Stimulated activated CD8-positive, alpha-beta memory T cell treated with anti-CD3 and anti-CD28 coated beads, Interleukin-7, amount 100 ng/mL, for 48 hours (primary cell): ENCODE results near the gene RAD51B.
"Not testable (repeated sequence)": the region's sequence is repeated elsewhere in the genome, so short reads cannot be mapped to it uniquely, and the experiment has no call there.

ENCODE experiments used
- DNase-seq, 2 donors: peaks; one replicate each; pipeline ENCODE4 v3.0.0-alpha.2; 2020; ENCODE audit warnings: low read depth in 1 of 2; ENCODE audit errors: extremely low read depth in 1 of 2

The RAD51B gene

DNA sequence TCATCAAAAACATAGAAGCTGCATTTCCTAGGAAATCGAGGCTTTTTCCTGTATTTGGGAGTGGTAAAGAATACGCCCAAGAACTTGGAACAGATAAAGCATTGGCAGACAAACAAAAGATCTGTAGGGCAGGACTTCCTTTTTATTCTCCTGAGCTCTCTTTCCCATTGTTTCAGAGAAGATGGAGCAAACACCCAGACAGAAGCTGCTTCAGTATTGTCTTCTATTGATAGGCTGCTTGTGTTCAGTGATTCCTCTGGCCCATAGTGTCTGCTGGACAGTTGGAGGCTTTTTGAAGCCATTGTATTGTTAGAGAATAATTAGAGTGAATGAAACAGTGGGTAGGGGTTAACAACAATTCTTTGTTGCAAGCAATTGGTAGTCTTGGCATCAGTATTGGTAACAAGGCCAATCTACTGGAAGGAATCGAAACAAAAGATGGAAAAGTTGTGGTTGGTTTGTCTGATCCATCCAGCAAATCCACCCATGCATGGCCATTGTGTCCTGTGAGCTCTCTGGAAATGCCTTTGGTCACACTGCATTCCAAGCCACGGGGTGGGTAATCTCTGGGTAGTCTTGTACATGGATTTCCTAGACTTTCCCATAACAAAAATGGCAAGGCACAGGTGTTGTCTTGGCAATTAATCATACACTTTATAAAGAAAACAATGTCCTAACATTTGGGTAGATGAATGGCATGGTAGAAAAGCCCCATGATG lies 424.8 kb downstream of the RAD51B start:
- DNase-seq: no peak

DNA sequence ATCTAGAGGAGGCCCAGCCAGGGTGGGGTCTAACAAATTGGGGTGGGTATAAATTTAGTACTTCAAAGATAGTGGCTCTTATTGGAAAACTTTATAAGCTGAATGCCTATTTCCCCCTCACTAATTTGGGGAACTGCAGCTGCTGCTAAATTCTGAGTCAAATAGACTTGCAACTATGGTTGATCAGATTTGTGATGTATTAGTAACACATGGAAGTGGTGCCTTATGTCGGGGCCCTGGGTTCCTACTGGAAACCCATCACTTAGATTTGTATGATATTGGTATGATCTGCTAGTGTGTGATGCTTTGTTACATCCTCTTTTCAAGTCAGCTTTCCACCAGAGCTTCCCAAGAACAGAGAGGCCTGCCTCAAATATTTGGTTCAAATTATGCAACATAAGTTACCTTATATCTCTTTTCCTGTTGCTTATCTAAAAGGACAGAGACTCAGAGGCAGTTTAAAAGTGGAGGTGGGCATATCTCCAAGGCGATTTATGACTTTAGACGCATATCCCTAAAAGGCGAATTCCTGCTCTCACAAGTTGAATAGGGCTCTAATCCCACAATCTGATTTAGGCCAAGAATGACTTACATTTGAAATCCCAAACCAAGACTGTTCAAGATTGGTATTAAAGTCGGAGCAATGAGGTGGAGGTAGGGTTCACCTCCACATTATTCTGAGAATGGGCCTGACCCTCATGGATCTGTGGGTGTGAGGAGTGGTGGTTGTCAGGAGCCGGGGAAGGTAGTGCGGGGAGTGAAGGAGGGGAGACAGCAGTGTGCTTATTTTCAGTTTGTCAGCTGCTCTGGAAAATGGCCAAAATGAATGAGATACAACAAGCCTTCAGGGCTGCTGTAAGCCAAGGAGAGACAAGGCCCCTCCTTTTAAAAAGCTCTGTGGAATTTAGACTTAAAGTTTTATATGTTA lies 425.8 kb downstream of the RAD51B start:
- DNase-seq: no peak

DNA sequence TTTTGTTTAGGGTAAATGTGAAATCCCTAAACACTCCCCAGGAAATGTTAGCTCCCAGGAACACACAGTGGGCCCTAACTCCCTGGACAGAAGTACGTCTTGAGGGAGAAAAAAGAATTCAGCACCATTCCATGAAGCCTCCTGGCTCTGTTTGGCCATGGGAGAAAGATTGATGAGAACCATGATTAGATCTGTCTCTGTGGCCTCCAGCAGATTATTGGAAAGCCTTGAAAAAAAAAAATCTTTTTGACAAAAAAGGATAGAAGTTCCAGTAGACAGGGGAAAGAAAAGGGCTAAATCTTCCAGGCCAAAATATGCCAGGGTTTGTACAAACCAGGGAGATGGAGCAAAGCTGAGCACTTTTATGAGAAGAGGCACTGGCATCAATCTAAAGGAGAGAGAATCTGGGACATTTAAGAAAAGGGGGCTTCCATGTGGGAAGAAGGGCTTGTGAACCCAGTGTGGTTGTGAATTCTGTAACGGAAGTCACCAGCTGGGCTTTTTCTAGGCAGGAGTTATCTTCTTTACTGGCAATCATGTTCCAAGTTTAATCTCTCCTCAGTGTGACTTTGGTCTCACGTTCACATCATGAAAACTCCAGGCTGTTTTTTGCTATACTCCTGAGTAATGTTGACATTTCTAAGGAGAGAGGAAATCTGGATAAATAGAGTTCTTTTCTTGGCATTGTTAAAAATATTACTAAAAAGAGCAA lies 426.7 kb downstream of the RAD51B start:
- no peak for DNase-seq

DNA sequence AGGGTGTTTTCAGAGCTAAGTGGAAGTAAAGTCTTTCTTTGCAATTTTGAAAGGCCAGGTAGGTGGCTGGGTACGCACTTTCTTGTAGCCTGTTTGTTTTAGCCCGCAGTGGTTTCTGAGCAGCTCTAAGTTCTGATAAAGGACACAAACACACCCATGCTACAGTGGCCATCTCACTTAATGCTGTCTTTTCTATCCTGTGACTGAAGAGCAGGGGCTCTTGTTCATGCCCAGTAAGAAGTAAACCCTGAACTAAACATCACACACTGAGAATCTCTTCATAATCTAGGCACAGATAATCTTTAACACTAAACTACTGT lies 427.2 kb downstream of the RAD51B start:
- DNase-seq: no peak

DNA sequence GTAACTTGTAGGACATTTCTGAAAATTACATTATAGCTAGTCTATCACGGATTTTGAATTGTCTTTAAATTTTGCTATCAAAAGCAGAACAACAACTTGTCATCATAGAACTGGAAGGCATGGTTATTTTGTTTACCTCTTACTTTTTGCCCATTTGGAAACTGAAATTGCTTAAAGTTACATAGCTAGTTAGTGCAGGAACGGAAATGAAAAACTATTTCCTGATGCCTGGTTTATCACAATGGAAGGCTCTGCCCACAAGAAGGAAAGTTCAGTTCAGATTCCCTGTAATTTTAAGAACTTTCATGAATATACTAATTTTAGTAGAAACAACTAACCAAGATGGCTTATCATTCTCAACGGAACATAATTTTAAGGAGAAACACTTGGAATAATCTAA lies 427.7 kb downstream of the RAD51B start:
- DNase-seq: no peak

DNA sequence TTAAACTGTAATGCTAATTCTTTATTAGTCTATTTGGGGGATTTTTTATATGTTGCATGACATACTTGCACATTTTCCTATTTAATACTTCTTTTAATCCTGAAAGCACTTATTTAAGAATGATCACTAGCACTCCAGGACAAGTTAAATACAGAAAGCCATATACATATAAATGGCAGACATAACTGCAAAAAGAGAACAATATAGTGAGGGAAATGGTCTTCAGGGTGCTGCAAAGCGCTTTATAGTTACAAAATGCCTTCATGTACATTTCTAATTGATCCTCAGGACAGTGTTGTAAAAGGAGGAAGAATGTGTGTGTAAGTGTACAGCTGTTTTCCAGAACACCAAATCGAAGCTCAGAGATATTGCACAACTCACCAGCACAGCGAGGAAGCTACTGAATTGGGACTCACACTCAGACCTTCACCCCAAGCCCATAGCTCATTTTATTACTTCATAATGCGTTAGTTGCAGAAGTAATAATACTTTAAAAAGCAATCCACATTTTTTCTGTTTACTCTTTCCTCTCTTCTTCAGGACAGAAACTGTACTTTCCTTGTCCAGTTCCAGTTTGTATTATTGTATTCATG lies 428.2 kb downstream of the RAD51B start:
- DNase-seq: no peak

DNA sequence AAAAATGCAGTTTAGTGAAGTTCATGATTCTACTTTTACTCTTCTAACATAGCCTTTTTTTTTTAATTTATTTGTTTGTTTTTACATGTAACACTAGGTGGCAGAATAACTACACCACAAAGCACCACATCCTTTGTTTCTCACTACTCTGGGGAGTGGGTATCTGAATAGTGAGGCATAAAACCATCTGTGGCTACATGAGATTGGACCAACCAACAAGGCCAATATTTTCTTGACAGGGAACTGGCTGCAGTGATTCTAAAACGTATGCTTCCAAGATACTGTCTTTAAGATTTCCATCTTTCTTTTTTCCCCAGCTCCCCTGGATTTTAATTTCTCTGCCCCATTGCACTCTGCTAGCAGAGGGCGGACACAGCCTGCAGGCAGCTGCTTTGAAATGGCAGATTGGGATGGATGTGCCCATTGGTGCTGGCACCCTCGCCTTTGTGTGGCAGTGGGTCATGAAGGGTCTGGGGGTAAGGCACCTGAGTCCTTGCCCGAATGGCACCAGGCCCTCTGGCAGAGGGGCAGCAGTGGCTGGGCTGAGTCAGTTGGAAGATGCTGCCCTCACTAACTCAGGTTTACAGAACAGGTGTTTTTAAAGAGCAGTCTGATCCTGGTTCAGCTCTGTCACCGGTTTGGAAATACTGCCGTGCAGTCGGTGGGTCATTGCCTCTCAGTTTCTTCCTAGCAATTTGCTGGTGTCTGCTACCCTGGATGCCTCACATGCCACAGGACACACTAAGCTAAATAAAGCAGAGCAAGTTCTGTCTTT lies 429.1 kb downstream of the RAD51B start:
- DNase-seq: no peak

DNA sequence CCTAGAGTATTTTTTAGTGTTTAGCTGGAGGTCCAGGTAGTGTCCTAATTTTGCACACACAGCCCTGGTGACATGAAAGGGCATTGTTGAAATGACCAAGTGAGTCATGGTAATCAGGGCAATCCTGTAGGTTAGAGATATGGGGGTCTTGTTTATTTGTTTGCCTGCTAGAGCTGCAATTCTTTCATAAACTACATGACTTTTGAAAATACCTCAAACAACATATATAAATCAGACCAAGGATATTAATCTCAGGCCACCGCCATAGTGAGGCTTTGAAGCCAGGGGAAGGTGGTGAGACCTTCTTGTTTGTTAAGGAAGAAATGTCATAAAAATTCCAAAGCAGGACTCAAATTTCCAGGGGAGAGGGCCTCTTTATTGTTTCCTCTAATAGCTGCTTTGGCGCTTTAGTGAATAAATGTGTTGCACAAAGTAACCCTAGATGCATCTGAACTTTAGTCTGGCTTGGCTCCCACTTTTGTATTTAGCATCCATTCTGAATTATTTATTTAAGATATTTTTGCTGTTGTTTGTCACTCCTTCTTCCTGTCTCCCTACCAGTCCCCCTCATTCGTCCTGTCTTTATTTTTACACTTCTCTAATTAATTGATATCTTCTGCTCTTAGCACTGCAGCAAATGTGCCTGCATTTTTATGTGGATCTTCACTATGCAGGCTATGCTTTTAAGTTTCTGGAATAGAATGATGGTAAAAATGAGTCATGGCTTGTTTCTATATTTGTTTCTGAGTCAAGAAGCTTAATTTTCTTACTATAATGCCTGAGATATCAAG lies 430.3 kb downstream of the RAD51B start:
- no peak for DNase-seq

DNA sequence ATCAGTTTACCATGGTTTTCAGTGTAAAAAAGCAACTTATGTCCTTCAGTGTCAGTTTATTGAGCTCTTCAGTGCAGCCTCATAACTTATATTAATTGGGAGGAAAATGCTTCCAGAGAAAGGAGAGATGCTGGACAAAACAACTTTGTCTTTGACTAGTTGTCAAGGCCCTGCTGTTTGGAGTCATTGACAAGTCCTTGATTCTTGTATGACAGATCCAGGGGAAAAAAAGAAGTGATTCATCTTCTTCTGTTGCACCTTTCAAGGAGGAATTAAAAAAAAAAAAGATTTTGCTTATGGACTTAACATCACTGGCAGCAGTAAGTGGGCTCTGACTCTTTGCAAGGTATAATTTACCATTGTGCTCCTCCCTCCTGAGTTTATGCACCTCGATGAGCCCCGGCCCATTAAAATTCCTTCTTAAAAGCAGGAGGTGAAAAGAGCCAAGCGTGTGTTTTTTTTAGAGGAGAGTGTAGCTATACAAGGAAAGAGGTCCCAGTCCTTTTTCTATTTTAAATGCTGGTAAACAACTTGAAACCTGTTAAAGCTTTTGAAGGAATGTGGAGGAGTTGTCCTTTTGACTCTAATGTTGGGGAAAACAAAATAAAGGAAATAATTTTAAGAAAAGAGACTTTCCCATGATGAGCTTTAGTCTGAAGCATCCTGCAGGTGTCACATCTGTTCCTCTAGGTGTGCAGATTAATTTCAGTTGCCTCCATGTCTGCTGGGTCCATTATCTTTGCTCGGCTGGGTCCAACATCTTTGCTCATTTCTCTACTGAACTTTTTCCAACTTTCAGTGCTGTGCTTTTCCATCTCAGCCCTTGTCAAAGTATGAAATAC lies 431.6 kb downstream of the RAD51B start:
- no peak for DNase-seq

DNA sequence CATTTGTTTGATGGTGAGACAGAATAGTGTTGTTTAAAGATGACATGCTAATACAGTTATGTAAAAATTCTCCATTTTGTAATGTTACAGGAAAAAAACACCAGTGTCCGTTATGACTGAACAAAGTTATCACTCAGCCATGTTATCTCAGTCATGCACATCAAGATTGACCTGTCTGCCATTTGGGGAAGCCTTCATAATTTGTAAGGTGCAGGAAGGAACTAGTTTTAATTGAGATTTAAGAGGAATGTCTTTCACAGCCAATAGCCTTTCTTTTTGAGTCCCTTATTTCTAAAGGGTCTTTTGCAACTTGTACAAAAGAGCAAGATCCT lies 432.2 kb downstream of the RAD51B start:
- DNase-seq: no peak

DNA sequence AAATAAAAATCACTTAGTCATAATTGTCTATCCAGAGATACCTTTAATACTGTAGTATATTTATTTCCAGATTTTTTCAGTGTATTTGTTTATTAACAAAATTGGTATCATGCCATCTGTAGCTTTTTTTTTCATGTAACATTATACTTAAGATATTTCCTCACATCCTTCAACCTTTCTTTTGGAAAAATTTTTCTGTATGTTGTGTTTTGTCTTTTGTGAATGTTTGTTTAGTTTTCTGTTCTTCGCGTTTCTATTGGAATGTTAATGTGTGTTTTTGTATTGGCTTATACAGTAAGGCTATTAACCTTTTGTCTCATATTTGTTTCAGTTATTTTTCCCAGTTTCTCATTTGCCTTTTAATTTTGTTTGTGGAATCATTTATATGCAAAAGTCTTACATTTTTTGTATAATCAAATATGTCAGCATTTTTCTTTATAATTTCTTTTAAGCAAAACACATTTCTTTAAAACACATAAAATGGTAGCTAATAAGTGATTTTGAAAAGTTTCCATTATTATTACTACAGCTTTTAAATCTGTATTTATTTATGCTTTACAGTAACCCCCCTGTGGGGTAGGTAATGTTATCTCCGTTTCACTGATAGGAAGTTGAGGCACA lies 433.7 kb downstream of the RAD51B start:
- no peak for DNase-seq

DNA sequence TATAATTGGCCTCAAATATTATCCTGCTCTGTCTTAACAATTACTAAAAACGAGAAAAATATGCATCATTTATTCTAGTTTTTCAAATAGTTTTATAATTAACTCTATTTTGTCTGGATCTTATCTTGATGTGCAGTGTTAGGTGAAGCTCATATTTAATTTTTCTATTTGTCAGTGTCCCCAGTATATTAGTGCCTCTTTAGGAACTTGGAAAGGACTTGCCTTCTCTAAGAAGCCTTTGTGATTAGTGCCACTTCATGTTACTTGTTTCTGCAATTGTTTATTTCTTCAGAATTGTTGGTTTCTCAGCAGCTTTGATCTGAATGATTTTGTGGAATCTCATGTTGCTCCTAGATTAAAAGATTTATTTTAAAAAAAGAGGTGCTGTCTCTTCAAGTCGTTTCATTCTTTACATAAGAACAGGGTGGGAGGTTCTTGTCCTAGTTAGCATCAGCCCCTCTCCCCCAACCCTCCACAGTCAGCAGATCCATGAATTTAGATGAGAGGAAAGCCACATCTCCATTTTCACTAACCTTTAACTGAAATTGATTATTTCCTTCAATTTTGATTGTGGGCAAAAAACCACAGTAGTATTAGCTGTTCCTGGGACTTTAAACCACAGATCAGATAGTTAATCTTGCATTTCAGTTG lies 434.4 kb downstream of the RAD51B start:
- DNase-seq: no peak

DNA sequence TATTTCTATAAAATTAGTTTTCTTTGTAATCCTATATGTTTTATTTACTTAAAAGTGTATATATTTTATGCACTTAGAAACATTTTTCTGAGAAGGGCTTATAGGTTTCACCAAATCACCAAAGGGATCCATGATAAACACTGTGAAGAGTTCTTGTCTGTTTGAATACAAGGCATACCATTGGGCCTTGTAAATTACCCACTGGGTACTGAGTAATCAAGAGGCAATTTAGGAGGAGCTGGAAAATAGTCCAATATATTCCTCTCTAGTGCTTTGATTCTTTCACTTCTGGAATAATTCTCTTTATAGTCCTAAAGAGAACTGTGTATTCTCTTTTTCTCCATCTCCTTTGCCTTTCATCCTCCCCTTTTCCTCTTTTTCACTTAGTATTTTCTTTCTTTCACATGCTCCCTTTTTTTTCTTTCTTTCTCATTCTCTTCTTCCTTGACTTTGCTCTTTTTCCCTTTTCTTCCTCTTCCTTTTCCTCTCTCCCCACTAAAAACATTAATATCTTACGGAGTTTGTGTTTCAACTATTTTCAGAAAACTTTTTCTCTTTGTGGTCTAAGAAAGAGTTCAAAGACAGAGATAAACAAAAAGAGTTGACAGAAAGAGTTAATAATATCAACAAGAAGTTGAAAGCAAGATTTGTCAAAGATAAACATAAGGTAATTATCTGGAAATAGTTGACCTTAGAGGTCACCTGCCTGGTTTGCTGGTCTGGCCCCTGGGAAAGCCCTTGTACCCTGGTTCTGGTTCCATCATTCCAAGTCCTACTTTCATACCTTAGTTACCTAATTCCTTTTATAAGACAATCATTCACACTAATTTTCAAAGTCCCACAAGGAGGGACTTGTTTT lies 435.3 kb downstream of the RAD51B start:
- DNase-seq: no peak

DNA sequence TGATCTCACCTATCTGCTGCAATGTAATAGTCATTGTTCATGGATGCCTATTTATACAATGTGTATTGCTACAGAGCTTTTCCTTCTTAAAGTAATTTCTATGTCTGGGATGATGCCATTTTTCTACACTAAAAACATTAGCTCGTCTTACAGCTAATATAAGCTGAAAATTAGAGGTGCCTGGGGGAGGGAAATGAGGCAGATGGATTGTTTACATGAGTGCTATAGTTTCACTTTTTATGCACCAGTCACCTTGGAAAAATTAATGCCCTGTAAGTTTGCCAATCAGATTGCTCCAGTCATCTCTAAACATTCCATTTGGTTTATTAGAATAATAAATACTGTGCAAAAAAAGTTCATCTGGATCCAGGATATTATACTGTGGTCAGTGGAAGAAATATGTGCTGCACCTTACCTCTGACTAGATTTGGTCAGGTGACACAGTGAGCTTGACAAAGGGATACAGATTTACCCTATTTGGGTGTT lies 436.2 kb downstream of the RAD51B start:
- DNase-seq: no peak

DNA sequence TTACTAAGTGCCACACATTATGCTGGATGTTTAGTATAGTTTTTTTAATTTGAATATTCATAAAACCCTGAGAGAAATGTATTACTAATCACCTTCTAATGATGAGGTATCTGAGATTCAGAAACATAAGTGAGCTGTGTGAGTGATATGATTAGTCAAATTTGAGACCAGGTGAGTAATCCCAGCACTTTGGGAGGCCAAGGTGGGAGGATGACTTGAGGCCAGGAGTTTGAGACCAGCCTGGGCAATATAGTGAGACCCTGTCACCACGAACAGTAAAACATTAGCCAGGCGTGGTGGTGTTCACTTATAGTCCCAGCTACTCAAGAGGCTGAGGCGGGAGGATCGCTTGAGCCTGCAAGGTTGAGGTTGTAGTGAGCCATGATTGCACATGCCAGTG lies 438.4 kb downstream of the RAD51B start:
- no peak for DNase-seq

DNA sequence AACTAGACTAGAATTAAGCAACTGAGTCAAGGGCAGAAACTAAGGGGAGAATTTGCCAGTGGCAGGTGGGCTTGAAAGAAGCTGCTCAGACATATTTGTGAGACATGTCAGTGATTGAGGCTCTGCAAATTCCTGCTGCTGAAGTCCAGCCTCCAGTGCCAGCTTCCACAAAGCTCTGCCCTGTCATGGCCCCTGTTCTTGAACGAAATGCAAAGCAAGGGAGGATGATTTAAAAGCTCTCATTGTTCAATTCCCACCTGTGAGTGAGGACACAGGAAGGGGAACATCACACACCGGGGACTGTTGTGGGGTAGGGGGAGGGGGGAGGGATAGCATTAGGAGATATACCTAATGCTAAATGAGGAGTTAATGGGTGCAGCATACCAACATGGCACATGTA lies 439.4 kb downstream of the RAD51B start:
- DNase-seq: not testable (repeated sequence)

DNA sequence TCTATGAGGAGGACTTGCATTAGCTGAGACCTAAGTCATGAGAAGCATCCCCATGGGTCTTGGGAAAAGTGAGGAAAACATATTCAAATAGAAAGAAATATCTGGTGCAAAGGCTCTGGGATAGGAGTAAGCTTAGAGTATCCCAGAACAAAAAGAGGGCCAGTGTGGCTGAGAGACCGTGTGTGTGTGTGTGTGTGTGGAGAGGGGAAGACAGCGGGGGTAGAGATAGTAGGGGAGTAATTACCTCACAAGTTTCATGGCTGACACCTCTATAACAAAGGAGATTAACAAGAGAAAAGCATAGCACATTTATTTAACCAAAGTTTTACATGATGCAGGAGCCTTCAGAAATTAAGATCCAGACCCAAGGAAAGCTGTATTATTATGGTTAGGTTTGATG lies 440.5 kb downstream of the RAD51B start:
- no peak for DNase-seq
